GM18505 (cell line): ENCODE data around the gene FAM174B.

ENCODE experiments used
- ATAC-seq: cut with Tn5 transposase; IDR thresholded peaks from one replicate; pipeline ENCODE4 v1.9.1; 2021; ENCODE audit not compliant: unreplicated experiment
- POLR2A ChIP-seq: IDR thresholded peaks from 4 replicates; pipeline ENCODE4 v1.6.1; 2011; ENCODE audit warnings: borderline replicate concordance; ENCODE audit not compliant: insufficient read depth, insufficient read length; ENCODE audit errors: extremely low read depth

FAM174B gene

DNA sequence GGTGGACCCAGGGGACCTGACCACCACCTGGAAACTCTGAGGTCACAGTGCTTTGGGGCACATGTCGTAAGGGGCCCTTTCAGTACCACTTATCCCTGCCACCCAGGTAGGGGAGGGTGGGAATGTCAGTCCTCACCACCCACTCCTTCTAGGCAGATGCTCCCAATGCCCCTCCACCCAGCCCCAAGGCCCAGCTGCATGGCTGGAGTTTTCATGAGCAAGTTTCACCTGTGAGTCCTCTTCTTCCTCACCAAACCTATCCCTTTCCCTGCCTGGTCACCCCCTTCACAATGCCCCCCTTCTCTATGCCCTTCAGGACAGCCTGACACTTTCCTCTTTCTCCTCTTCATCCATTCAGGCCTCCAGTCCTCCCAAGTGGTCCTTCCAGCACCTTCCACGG is 9.8 kb downstream of the FAM174B start:
- ATAC-seq, result no peak
- TF ChIP-seq POLR2A, result no peak

DNA sequence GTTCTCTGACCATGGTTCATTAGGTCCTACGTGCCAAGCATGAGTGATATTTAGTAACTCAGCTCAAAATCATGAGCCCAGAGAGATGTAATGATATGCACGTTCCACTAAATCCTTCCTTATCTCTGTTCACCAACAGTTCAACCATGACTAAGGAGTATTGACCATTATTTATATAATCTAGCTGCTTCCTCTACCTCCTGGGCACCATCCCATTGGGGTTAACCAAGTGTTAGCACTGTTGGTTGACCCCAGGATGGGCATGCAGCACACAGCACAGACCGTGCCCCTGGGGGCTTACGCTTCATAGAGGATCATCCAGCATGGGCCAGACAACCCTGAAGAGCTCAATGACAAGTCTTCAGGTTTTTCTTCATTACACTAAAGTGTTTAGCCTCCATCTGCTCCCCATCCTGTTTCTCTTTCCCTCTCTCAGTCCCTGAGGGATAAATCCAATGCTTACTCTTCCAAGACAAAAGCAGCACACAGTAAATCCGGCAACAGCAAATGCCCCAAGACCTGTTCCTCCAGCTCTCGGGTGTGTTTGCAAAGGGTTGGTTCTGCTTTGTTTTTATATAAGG is 10.4 kb downstream of the FAM174B start:
- ATAC-seq, result no peak
- no peak for TF ChIP-seq POLR2A

DNA sequence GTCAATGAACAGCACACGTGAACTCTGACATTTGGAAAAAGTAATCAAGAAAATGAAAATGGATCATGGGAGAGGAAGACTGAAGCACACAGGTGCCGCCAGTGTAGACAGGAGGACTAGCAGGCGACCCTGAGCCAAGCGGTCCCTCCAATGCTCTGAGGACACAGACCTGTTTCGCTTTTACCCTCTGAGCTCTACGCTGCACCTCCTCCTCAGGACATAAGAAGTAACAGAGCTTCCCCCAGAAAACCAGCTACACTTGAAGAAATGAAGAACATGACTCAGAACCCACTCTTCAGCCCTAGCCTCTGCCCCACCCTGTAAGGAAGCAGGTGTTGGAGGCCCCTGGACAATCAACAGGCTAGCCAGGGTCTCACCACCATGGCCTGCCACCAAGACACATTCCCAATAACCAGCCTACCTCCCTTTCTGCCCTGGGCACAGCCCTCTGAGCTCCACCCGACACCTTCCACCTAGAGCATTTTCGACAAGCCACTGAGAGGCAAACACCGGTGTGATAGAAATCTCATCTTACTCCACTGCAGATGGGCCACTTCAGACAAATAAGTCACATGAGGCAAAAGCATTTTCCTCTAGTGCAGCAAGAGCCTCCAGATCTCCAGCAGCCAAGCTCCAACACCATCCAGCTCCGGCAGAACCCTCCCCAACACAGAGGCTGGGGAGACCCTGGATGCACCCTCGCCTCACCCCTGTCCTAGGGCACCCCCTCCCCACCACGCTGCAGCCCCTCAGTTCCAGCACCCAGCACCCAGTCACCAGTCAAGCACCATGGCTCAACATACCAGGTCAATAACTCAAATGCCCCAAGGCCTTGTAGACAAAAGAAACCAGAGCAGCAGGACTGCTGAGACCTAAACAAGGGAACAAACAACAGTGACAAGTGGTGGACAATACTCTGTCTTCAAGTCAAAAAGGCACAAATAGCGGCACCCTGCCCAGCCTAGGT is 11.4 kb downstream of the FAM174B start:
- TF ChIP-seq POLR2A, result no peak
- no peak for ATAC-seq

DNA sequence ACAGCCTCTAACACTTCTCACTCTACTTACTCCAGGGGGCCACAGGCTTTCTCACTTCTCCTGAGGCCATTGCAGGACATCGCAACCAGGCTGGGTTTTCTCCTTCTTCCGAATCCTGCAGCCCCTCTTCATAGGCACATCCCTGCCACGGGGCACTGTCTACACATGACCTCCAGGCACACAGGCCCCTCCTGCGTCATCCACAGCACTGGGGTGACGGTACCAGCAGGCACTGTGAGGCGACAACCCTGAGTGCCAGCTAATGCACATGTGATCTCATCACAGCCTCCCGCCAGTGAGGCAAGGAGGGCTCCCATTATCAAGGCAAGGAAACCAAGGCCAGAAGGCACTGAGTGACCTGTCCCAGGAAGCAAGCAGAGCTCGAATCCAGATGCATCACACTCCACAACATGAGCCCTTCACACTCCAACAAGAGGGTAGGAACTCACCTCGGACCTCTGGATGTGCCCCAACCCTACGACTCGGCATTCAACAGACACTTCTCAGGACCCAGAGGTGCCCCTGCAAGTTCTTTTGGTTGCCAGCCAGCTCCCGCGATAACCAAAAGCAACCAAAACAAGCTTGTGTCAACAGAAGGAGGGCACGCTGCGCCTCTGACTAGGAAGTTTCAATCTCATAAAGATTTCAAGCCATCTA is 16.7 kb downstream of the FAM174B start:
- no peak for ATAC-seq
- no peak for TF ChIP-seq POLR2A

DNA sequence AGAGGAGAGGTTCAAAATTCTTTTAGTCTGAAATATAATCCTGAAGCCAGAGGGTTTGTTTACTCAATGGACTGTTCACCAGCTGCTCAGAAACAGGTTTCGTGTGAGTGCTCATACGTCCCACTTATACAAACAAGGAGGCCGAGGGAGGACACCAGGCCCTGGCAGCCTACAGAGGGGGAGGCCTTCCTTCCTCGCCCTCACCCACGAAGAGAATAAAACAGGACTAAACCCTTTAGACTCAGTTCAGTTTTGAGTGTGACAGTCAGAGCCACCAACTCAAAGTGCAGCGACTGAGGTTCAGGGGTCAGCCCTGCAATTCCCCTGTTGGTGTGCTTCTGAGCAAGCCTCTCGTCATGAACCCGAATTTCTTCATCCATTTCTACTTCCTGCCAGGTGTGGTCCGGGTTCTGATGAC is 17.3 kb downstream of the FAM174B start:
- ATAC-seq, result no peak

GRCh38 chr15:92637626-92638025 is 17.9 kb downstream of the FAM174B start:
- no peak for ATAC-seq
- no peak for TF ChIP-seq POLR2A

More for the DNA sequence above, 17.3 kb downstream of the FAM174B start:
- TF ChIP-seq POLR2A, result no peak

DNA sequence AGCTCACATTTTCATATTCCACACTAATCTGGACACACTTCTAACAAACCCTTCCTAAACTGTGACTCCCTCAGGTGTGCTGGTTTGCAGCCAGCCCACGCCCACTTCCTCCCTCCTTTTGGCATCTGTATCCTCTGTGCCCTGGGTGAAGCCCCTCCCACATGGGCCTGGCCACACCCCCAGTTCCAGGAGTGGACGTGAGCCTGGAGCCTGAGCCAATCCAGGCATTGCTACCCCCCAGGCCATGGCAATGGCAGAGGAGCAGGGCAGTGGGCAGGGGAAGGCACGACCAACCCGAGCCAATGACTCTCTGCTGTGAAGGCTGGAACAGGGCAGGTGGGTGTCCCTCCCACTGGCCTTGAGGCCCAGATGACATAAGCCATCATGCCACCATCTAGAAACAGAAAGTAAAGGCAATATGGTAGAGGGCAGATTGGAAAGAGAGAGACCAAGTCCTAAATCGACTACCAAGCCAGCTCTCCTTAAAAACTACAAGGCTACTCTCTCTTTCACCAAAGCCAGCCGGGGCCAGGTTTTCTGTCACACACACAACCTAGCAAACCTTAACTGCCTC is 18.6 kb downstream of the FAM174B start:
- no peak for TF ChIP-seq POLR2A
- no peak for ATAC-seq

DNA sequence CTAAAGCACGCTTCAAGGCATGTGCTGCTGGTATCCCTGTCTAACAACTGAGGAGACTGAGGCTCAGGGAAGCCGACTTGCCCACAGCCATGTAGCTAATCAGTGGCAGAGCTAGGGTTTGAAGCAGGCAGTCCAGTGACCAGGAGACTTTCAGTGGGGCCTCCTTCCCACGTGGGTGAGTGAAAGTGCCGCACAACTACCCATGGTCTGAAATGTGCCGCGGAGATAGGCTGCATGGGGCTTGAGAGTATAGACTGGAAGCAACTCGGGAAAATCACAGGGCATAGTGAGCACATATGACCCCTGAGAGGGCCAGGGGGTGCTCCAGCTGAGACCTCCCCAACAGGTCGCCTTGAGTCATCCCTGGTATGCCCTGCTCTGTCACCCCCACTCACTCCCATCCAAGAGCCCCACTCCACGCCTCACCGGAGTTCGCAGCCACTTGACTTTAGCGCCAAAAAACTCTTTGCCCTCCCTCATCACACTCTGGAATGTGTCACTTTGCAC is 19.1 kb downstream of the FAM174B start:
- ATAC-seq, result no peak

DNA sequence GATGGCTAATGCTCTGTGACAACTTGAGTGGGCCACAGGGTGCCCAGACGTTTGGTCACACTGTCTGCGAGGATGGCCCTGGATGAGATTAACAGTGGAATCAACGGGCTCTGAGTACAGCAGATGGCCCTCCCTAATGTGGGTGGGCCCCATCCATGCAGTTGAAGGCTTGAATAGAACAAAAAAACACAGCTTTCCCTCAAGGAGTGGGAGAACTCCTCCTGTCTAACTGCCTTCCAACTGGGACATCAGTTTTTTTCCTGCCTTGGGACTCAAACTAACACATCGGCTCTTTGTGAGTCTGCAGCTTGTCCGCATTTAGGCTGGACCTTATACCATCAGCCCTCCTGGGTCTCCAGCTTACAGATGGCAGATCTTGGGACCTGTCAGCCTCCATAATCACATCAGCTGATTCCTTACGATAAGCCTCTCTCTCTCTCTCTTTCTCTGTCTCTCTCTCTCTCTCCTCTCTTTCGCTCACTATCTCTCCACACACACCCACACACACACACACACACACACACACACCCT is 20.8 kb downstream of the FAM174B start:
- ATAC-seq, result no peak
- no peak for TF ChIP-seq POLR2A

More for the DNA sequence above, 19.1 kb downstream of the FAM174B start:
- TF ChIP-seq POLR2A, result no peak

GRCh38 chr15:92634060-92634459 is 21.5 kb downstream of the FAM174B start:
- no peak for ATAC-seq

GRCh38 chr15:92633418-92633817 is 22.2 kb downstream of the FAM174B start:
- no peak for ATAC-seq

More at GRCh38 chr15:92634060-92634459, 21.5 kb downstream of the FAM174B start:
- no peak for TF ChIP-seq POLR2A

GRCh38 chr15:92633001-92633400 is 22.6 kb downstream of the FAM174B start:
- TF ChIP-seq POLR2A, result no peak
- no peak for ATAC-seq

More at GRCh38 chr15:92633418-92633817, 22.2 kb downstream of the FAM174B start:
- TF ChIP-seq POLR2A, result no peak

GRCh38 chr15:92631721-92632120 is 23.9 kb downstream of the FAM174B start:
- TF ChIP-seq POLR2A, result no peak

More at GRCh38 chr15:92631721-92632120, 23.9 kb downstream of the FAM174B start:
- ATAC-seq, result no peak
